HG03045 (cell line): Measurements from ENCODE around the gene ARRB1.
"Not testable (repeated sequence)": the region's sequence is repeated elsewhere in the genome, so short reads cannot be mapped to it uniquely, and the experiment has no call there.

Experiments used
- ATAC-seq: cut with Tn5 transposase; IDR thresholded peaks from one replicate; pipeline ENCODE4 v1.9.1; 2021; ENCODE audit warnings: mild to moderate bottlenecking, moderate library complexity; ENCODE audit not compliant: unreplicated experiment

Gene ARRB1

GRCh38 chr11:75351541-75351790 is at the start of gene ARRB1:
Gene ARRB1 (minus strand): TSS chr11:75351661. CDS start chr11:75351607, 54 bp downstream.
- no peak for ATAC-seq

- ATAC-seq, result no peak
Measured at GRCh38 chr11:75400146-75400865, 48.8 kb upstream of the ARRB1 start.

- ATAC-seq, result peak; percentile 94
Measured at GRCh38 chr11:75399344-75400145, 48.1 kb upstream of the ARRB1 start, which contains the start of gene RPS3. Gene RPS3 (plus strand): TSS chr11:75399518. CDS start chr11:75399548, 30 bp downstream.

GRCh38 chr11:75398906-75399305 is 47.4 kb upstream of the ARRB1 start:
- no peak for ATAC-seq

GRCh38 chr11:75394085-75394840 is 42.8 kb upstream of the ARRB1 start:
- no peak for ATAC-seq

GRCh38 chr11:75389925-75390324 is 38.5 kb upstream of the ARRB1 start:
- ATAC-seq, result no peak

GRCh38 chr11:75389276-75389605 is 37.8 kb upstream of the ARRB1 start:
- ATAC-seq, result no peak

- ATAC-seq, result no peak
Measured at GRCh38 chr11:75388386-75389275, 37.2 kb upstream of the ARRB1 start.

GRCh38 chr11:75387736-75388294 is 36.4 kb upstream of the ARRB1 start:
- ATAC-seq, result no peak

- no peak for ATAC-seq
Measured at GRCh38 chr11:75386942-75387630, 35.6 kb upstream of the ARRB1 start.

- ATAC-seq, result no peak
Measured at GRCh38 chr11:75384438-75385080, 33.1 kb upstream of the ARRB1 start.

GRCh38 chr11:75383246-75383645 is 31.8 kb upstream of the ARRB1 start:
- ATAC-seq, result no peak

- no peak for ATAC-seq
Measured at GRCh38 chr11:75380716-75381420, 29.4 kb upstream of the ARRB1 start.

GRCh38 chr11:75380245-75380644 is 28.8 kb upstream of the ARRB1 start:
- ATAC-seq, result no peak

- ATAC-seq, result not testable (repeated sequence)
Measured at GRCh38 chr11:75378776-75379175, 27.3 kb upstream of the ARRB1 start.

GRCh38 chr11:75376175-75376574 is 24.7 kb upstream of the ARRB1 start:
- ATAC-seq, result no peak

GRCh38 chr11:75375626-75376025 is 24.2 kb upstream of the ARRB1 start:
- ATAC-seq, result no peak

GRCh38 chr11:75374646-75375045 is 23.2 kb upstream of the ARRB1 start:
- no peak for ATAC-seq

- ATAC-seq, result no peak
Measured at GRCh38 chr11:75373201-75373600, 21.7 kb upstream of the ARRB1 start.
